OCI-LY7 (cell line): ENCODE measurements around the gene ANKRD16. TPM values are rescaled to one million over a fixed set of nuclear protein-coding genes. Genes with fewer than 3 reads are reported as not detected.

Experiments
- BruUV-seq: library from RNA; stranded (reverse); fragments of 400-500 nt; replicated peaks from 2 replicates; lab custom pipeline; 2021; lab: Mats Ljungman, UMichigan
- CTCF ChIA-PET: fragments of 300-600 bp; sonication (Branson Sonifier 250); formaldehyde crosslinking; loops from one replicate; lab custom pipeline; 2022; ENCODE audit warnings: antibody characterized with exemption; ENCODE audit not compliant: unreplicated experiment; lab: Charles Lee
- POLR2A ChIA-PET: fragments of 300-600 bp; sonication (Branson Sonifier 250); formaldehyde crosslinking; loops from one replicate; lab custom pipeline; 2022; ENCODE audit warnings: antibody characterized with exemption; lab: Charles Lee
- DNase-seq: peaks from one replicate; pipeline ENCODE4 v3.0.0-alpha.2; 2015; ENCODE audit warnings: low spot score
- H2AFZ ChIP-seq: fragments of 200-600 bp; sonication (generic), shearing (Covaris generic); 2 replicates; pipeline ENCODE4 v1.6.1; 2014; ENCODE audit warnings: mild to moderate bottlenecking, antibody characterized with exemption, low read length, moderate library complexity
- H3K27ac ChIP-seq: fragments of 200-600 bp; sonication (generic); 2 replicates; pipeline ENCODE4 v1.5.1; 2014; ENCODE audit warnings: mixed run types, low read depth, mild to moderate bottlenecking, moderate library complexity, low read length, inconsistent platforms; ENCODE audit not compliant: poor library complexity, severe bottlenecking
- H3K36me3 ChIP-seq: fragments of 200-600 bp; sonication (generic); 2 replicates; pipeline ENCODE4 v1.6.1; 2014; ENCODE audit warnings: mild to moderate bottlenecking, antibody characterized with exemption, low read length, moderate library complexity, mixed read lengths; ENCODE audit not compliant: insufficient read depth
- H3K4me1 ChIP-seq: fragments of 200-600 bp; sonication (generic); 2 replicates; pipeline ENCODE4 v1.5.1; 2014; ENCODE audit warnings: mild to moderate bottlenecking, low read length; ENCODE audit not compliant: insufficient read depth, poor library complexity, severe bottlenecking
- H3K4me2 ChIP-seq: fragments of 200-600 bp; sonication (generic); 2 replicates; pipeline ENCODE4 v1.6.1; 2014; ENCODE audit warnings: mild to moderate bottlenecking, low read length
- H3K4me3 ChIP-seq: fragments of 200-600 bp; sonication (generic); 2 replicates; pipeline ENCODE4 v1.5.1; 2014; ENCODE audit warnings: mild to moderate bottlenecking, low read depth, low read length; ENCODE audit not compliant: poor library complexity, severe bottlenecking
- H3K79me2 ChIP-seq: fragments of 200-600 bp; sonication (generic); 2 replicates; pipeline ENCODE4 v1.6.1; 2016; ENCODE audit warnings: low read depth, mild to moderate bottlenecking, low read length, moderate library complexity, mixed read lengths; ENCODE audit not compliant: insufficient read depth
- H3K9me2 ChIP-seq: fragments of 200-600 bp; sonication (generic); 2 replicates; pipeline ENCODE4 v1.6.1; 2016; ENCODE audit warnings: mild to moderate bottlenecking, low read length, mixed read lengths; ENCODE audit not compliant: insufficient read depth
- H3K9me3 ChIP-seq: fragments of 200-600 bp; sonication (generic); 2 replicates; pipeline ENCODE4 v1.6.1; 2014; ENCODE audit warnings: mild to moderate bottlenecking, mixed run types, low read length, mixed read lengths
- H4K20me1 ChIP-seq: fragments of 200-600 bp; sonication (generic); 2 replicates; pipeline ENCODE4 v1.6.1; 2014; ENCODE audit warnings: mild to moderate bottlenecking, antibody characterized with exemption, low read length, moderate library complexity, mixed read lengths; ENCODE audit not compliant: insufficient read depth
- CTCF ChIP-seq: fragments of 200-600 bp; sonication (generic); conservative IDR thresholded peaks from 2 replicates; pipeline ENCODE4 v1.5.1; 2014; ENCODE audit warnings: mild to moderate bottlenecking, antibody characterized with exemption, low read length, moderate library complexity, mixed read lengths
- EZH2phosphoT487 ChIP-seq: fragments of 200-600 bp; sonication (generic); IDR thresholded peaks from 2 replicates; pipeline ENCODE4 v1.6.1; 2018; ENCODE audit warnings: low read depth, borderline replicate concordance, mild to moderate bottlenecking, mixed run types, antibody characterized with exemption, low read length, moderate library complexity, mixed read lengths
- intact Hi-C: fragments of 100-400 bp; cut with micrococcal nuclease; formaldehyde crosslinking; loops from one replicate; pipeline ENCODE4 v1.10.0; 2022; ENCODE audit not compliant: unreplicated experiment
- total RNA-seq, 2 experiments: library from RNA; depleted of rRNA in 1 of 2; stranded (reverse); fragments of >200 nt in 1 of 2; shearing (Covaris generic) in 1 of 2; gene quantifications; 2 replicates each; pipeline ENCODE4 v1.2.3, GENCODE V29; 2014 to 2022

Gene ANKRD16
- total RNA-seq, 2 experiments from 2014 or later = 7.9 to 12.0 TPM

- TSS peak; percentile 65 for BruUV-seq
- Histone ChIP-seq H2AFZ (no peak overlapping the region), H3K4me2 (no peak overlapping the region), H3K4me1 (no peaks in the 10 kb centered on the region), H4K20me1 (no peaks in the 10 kb centered on the region), H3K4me3 (no peak overlapping the region), H3K9me2 (no peaks in the 10 kb centered on the region), H3K36me3 (peaks cover 42% of the 10 kb centered on the region), H3K9me3 (no peaks in the 10 kb centered on the region), H3K27ac (no peak overlapping the region), H3K79me2 (no peaks in the 10 kb centered on the region)
- ChIA-PET CTCF (no interaction called here), POLR2A (interaction anchor here (0.5 kb wide), 1 partner anchor 43 kb away, joined by 3 read pairs; no protein-coding TSS in a partner anchor)
- TF ChIP-seq EZH2phosphoT487 (no peak), CTCF (no peak)
- DNase-seq = no peak
- intact Hi-C loops = no loop called here
Measured at GRCh38 chr10:5937016-5937415, 47.3 kb upstream of the ANKRD16 start.

GRCh38 chr10:5935628-5936027 lies 45.9 kb upstream of the ANKRD16 start:
- intact Hi-C loops = no loop called here

More at GRCh38 chr10:5935628-5936027, 45.9 kb upstream of the ANKRD16 start:
- Histone ChIP-seq H3K36me3 (peaks cover 55% of the 10 kb centered on the region), H3K27ac (no peak overlapping the region), H3K4me3 (no peak overlapping the region), H3K4me1 (no peaks in the 10 kb centered on the region), H2AFZ (no peak overlapping the region), H3K79me2 (no peaks in the 10 kb centered on the region), H3K4me2 (no peak overlapping the region), H4K20me1 (no peaks in the 10 kb centered on the region), H3K9me2 (no peaks in the 10 kb centered on the region), H3K9me3 (no peaks in the 10 kb centered on the region)
- no peak for TF ChIP-seq CTCF
- no peak for TF ChIP-seq EZH2phosphoT487
- no peak for DNase-seq
- BruUV-seq = no TSS peak
- POLR2A ChIA-PET = no interaction called here
- CTCF ChIA-PET = no interaction called here
